GM23338 (cell line): ENCODE measurements around the gene C7orf25. TPM values are rescaled to one million over a fixed set of nuclear protein-coding genes. Genes with fewer than 3 reads are reported as not detected.

ENCODE experiments used
- ATAC-seq: fragments of 200-7000 bp; cut with Tn5 transposase; 3 replicates; pipeline ENCODE4 v1.9.1; 2020
- DNase-seq: peaks from one replicate; pipeline ENCODE4 v3.0.0-alpha.2; 2015; ENCODE audit warnings: low spot score
- H2AFZ ChIP-seq: fragments of 200-600 bp; sonication (generic); 2 replicates; pipeline ENCODE4 v1.8.0; 2016; ENCODE audit warnings: antibody characterized with exemption, mild to moderate bottlenecking, moderate library complexity
- H3F3A ChIP-seq: fragments of 200-600 bp; sonication (generic); replicated peaks from 2 replicates; pipeline ENCODE4 v1.8.0; 2017; ENCODE audit warnings: antibody characterized with exemption, mixed run types, low read depth
- H3K27ac ChIP-seq: fragments of 200-600 bp; sonication (generic); 2 replicates; pipeline ENCODE4 v1.6.1; 2016; ENCODE audit warnings: low read depth
- H3K27me3 ChIP-seq: fragments of 200-600 bp; sonication (generic); 2 replicates; pipeline ENCODE4 v1.8.0; 2016; ENCODE audit warnings: mild to moderate bottlenecking, mixed run types, moderate library complexity; ENCODE audit not compliant: insufficient read depth
- H3K36me3 ChIP-seq: fragments of 200-600 bp; sonication (generic); 2 replicates; pipeline ENCODE4 v1.8.0; 2016; ENCODE audit warnings: mild to moderate bottlenecking; ENCODE audit not compliant: insufficient read depth
- H3K4me1 ChIP-seq: fragments of 200-600 bp; sonication (generic); 2 replicates; pipeline ENCODE4 v1.8.0; 2016; ENCODE audit warnings: mild to moderate bottlenecking, moderate library complexity; ENCODE audit not compliant: insufficient read depth
- H3K4me2 ChIP-seq: fragments of 200-600 bp; sonication (generic); 2 replicates; pipeline ENCODE4 v1.7.1; 2017; ENCODE audit warnings: mixed run types
- H3K4me3 ChIP-seq: fragments of 200-600 bp; sonication (generic); 2 replicates; pipeline ENCODE4 v1.6.1; 2016; ENCODE audit warnings: mixed run types
- H3K79me2 ChIP-seq: fragments of 200-600 bp; sonication (generic); replicated peaks from 2 replicates; pipeline ENCODE4 v1.8.0; 2017; ENCODE audit warnings: mild to moderate bottlenecking; ENCODE audit not compliant: insufficient read depth
- H3K9me2 ChIP-seq: fragments of 200-600 bp; sonication (generic); 2 replicates; pipeline ENCODE4 v1.8.0; 2017; ENCODE audit not compliant: insufficient read depth
- H4K20me1 ChIP-seq: fragments of 200-600 bp; sonication (generic); replicated peaks from 2 replicates; pipeline ENCODE4 v1.8.0; 2017; ENCODE audit warnings: mild to moderate bottlenecking; ENCODE audit not compliant: insufficient read depth
- H3K27ac Mint-ChIP-seq: 2 replicates; pipeline ENCODE4 v1.8.0; 2020; ENCODE audit warnings: inconsistent platforms, mild to moderate bottlenecking, moderate library complexity, mixed read lengths
- H3K27me3 Mint-ChIP-seq: 3 replicates; pipeline ENCODE4 v1.8.0; 2022; ENCODE audit warnings: low read depth, mild to moderate bottlenecking, moderate library complexity, mixed read lengths, inconsistent platforms; ENCODE audit not compliant: insufficient read depth, poor library complexity
- H3K36me3 Mint-ChIP-seq: 3 replicates; pipeline ENCODE4 v1.8.0; 2021; ENCODE audit warnings: low read depth, mild to moderate bottlenecking, inconsistent platforms, moderate library complexity, mixed read lengths
- H3K4me1 Mint-ChIP-seq: 3 replicates; pipeline ENCODE4 v1.8.0; 2020; ENCODE audit warnings: mild to moderate bottlenecking, inconsistent platforms, mixed read lengths
- H3K4me3 Mint-ChIP-seq: 3 replicates; pipeline ENCODE4 v1.8.0; 2021; ENCODE audit warnings: moderate library complexity, mild to moderate bottlenecking, inconsistent platforms, mixed read lengths
- H3K9me3 Mint-ChIP-seq: 3 replicates; pipeline ENCODE4 v1.8.0; 2020; ENCODE audit warnings: moderate library complexity, mild to moderate bottlenecking, inconsistent platforms, mixed read lengths
- CREB1 ChIP-seq: fragments of 250-450 bp; sonication (Bioruptor Pico); IDR thresholded peaks from 2 replicates; pipeline ENCODE4 v1.5.0; 2020; ENCODE audit warnings: low read depth, mild to moderate bottlenecking, moderate library complexity
- CTCF ChIP-seq, 2 experiments: fragments of 200-600 bp in 1 of 2; sonication (generic) in 1 of 2; conservative IDR thresholded peaks; 2 replicates each; pipeline versions ENCODE4 v1.5.1 to v1.6.1; 2016 to 2017; ENCODE audit warnings: antibody characterized with exemption in 2 of 2, low read depth in 2 of 2, mild to moderate bottlenecking in 2 of 2, moderate library complexity in 1 of 2
- EZH2 ChIP-seq: fragments of 200-600 bp; sonication (generic); IDR thresholded peaks from one replicate; pipeline ENCODE4 v1.8.0; 2017; ENCODE audit warnings: antibody characterized with exemption, mild to moderate bottlenecking, low read depth; ENCODE audit not compliant: unreplicated experiment
- EZH2phosphoT487 ChIP-seq: fragments of 200-600 bp; sonication (generic); IDR thresholded peaks from one replicate; pipeline ENCODE4 v1.8.1; 2018; ENCODE audit warnings: antibody characterized with exemption; ENCODE audit not compliant: unreplicated experiment
- JUNB ChIP-seq: IDR thresholded peaks from one replicate; pipeline ENCODE4 v1.6.1; 2016; ENCODE audit warnings: antibody characterized with exemption; ENCODE audit not compliant: unreplicated experiment
- NANOG ChIP-seq: IDR thresholded peaks from 2 replicates; pipeline ENCODE4 v1.6.1; 2016; ENCODE audit warnings: antibody characterized with exemption, borderline replicate concordance
- POLR2AphosphoS5 ChIP-seq: IDR thresholded peaks from 2 replicates; pipeline ENCODE4 v1.6.1; 2016; ENCODE audit warnings: antibody characterized with exemption, low read depth
- REST ChIP-seq: IDR thresholded peaks from one replicate; pipeline ENCODE4 v1.6.1; 2018; ENCODE audit warnings: antibody characterized with exemption; ENCODE audit not compliant: unreplicated experiment
- STAT1 ChIP-seq: IDR thresholded peaks from one replicate; pipeline ENCODE4 v1.6.1; 2016; ENCODE audit warnings: antibody characterized with exemption; ENCODE audit not compliant: unreplicated experiment
- ZNF114 ChIP-seq: fragments of 250-450 bp; sonication (Bioruptor Pico); IDR thresholded peaks from 2 replicates; pipeline ENCODE4 v1.5.0; 2020; ENCODE audit warnings: mild to moderate bottlenecking, moderate library complexity
- ZNF331 ChIP-seq: fragments of 250-450 bp; sonication (Bioruptor Pico); IDR thresholded peaks from 2 replicates; pipeline ENCODE4 v1.5.0; 2020; ENCODE audit warnings: low read depth, mild to moderate bottlenecking, moderate library complexity
- polyA plus RNA-seq: library from polyadenylated mRNA; unstranded; fragments of >200 nt; fragmentation: Nextera tagmentation; extraction: Ambion mirVana; gene quantifications from 2 replicates; pipeline ENCODE4 v1.2.1, GENCODE V29; 2016
- total RNA-seq: library from RNA; depleted of rRNA; stranded (reverse); fragments of >200 nt; shearing (Covaris generic); gene quantifications from 2 replicates; pipeline ENCODE4 v1.2.3, GENCODE V29; 2014
- TF ChIP-seq, protein P1 (sequence below): fragments of 250-450 bp; sonication (Bioruptor Pico); IDR thresholded peaks from 2 replicates; pipeline ENCODE4 v1.5.0; 2020; ENCODE audit warnings: mild to moderate bottlenecking, moderate library complexity

C7orf25 gene
- total and polyA plus RNA-seq, 2 experiments from 2014 or later = 1.7 to 8.7 TPM

GRCh38 chr7:42928754-42929153, 16.9 kb upstream of the C7orf25 start (continued):
- TF ChIP-seq EZH2 (no peak), ZNF331 (CRISPR knock-in tag) (no peak), REST (no peak), JUNB (no peak), ZNF114 (no peak), POLR2AphosphoS5 (no peak), NANOG (no peak)

DNA sequence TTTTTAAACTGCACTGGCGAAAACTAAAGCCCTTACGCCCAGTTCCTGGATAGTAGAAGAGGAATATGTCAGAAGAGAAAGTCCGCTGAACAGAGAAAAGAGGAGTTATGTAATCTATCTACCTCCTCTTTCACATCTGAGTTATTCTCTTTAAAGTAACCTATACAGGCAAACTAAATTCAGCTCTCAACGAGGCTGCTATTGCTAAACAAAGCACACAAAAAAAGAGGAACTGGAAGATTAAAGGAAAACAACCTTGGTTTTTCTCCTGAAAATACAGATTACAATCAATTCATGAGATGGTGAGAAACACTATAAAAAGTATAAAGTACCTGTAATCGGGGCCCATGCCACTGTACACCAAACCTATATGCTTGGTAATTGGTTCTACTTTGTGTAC, 14.3 kb upstream of the C7orf25 start:
- H2AFZ ChIP-seq = no peak overlapping the region
- H3K27ac Mint-ChIP-seq = no peak overlapping the region
- H3K79me2 ChIP-seq = peaks cover 69% of the 10 kb centered on the region
- no peak overlapping the region for H3K4me2 ChIP-seq
- H3K36me3 ChIP-seq = peaks cover 59% of the 10 kb centered on the region
- H3K27ac ChIP-seq = no peak overlapping the region
- H3K4me1 ChIP-seq = peaks cover 9% of the 10 kb centered on the region
- no peaks in the 10 kb centered on the region for H3K9me3 Mint-ChIP-seq
- H3K36me3 Mint-ChIP-seq = peaks cover 62% of the 10 kb centered on the region
- no peak overlapping the region for H3K4me3 ChIP-seq
- no peaks in the 10 kb centered on the region for H3F3A ChIP-seq
- ATAC-seq = no peak
- no peaks in the 10 kb centered on the region for H3K9me2 ChIP-seq
- peaks cover 14% of the 10 kb centered on the region; the same call in 2 of the 3 replicates for H3K4me1 Mint-ChIP-seq
- DNase-seq = no peak
- peaks cover 2% of the 10 kb centered on the region for H3K27me3 Mint-ChIP-seq
- H3K27me3 ChIP-seq = no peaks in the 10 kb centered on the region
- H3K4me3 Mint-ChIP-seq = no peak overlapping the region
- TF ChIP-seq CTCF (conservative IDR thresholded peaks at IDR 0.05; ENCODE audit: low read depth in 2 of 2) (no peak), CREB1 (CRISPR knock-in tag) (no peak), POLR2AphosphoS5 (no peak), EZH2phosphoT487 (no peak), ZNF331 (CRISPR knock-in tag) (no peak), ZNF114 (no peak), STAT1 (no peak)
- TF ChIP-seq, protein P1, sequence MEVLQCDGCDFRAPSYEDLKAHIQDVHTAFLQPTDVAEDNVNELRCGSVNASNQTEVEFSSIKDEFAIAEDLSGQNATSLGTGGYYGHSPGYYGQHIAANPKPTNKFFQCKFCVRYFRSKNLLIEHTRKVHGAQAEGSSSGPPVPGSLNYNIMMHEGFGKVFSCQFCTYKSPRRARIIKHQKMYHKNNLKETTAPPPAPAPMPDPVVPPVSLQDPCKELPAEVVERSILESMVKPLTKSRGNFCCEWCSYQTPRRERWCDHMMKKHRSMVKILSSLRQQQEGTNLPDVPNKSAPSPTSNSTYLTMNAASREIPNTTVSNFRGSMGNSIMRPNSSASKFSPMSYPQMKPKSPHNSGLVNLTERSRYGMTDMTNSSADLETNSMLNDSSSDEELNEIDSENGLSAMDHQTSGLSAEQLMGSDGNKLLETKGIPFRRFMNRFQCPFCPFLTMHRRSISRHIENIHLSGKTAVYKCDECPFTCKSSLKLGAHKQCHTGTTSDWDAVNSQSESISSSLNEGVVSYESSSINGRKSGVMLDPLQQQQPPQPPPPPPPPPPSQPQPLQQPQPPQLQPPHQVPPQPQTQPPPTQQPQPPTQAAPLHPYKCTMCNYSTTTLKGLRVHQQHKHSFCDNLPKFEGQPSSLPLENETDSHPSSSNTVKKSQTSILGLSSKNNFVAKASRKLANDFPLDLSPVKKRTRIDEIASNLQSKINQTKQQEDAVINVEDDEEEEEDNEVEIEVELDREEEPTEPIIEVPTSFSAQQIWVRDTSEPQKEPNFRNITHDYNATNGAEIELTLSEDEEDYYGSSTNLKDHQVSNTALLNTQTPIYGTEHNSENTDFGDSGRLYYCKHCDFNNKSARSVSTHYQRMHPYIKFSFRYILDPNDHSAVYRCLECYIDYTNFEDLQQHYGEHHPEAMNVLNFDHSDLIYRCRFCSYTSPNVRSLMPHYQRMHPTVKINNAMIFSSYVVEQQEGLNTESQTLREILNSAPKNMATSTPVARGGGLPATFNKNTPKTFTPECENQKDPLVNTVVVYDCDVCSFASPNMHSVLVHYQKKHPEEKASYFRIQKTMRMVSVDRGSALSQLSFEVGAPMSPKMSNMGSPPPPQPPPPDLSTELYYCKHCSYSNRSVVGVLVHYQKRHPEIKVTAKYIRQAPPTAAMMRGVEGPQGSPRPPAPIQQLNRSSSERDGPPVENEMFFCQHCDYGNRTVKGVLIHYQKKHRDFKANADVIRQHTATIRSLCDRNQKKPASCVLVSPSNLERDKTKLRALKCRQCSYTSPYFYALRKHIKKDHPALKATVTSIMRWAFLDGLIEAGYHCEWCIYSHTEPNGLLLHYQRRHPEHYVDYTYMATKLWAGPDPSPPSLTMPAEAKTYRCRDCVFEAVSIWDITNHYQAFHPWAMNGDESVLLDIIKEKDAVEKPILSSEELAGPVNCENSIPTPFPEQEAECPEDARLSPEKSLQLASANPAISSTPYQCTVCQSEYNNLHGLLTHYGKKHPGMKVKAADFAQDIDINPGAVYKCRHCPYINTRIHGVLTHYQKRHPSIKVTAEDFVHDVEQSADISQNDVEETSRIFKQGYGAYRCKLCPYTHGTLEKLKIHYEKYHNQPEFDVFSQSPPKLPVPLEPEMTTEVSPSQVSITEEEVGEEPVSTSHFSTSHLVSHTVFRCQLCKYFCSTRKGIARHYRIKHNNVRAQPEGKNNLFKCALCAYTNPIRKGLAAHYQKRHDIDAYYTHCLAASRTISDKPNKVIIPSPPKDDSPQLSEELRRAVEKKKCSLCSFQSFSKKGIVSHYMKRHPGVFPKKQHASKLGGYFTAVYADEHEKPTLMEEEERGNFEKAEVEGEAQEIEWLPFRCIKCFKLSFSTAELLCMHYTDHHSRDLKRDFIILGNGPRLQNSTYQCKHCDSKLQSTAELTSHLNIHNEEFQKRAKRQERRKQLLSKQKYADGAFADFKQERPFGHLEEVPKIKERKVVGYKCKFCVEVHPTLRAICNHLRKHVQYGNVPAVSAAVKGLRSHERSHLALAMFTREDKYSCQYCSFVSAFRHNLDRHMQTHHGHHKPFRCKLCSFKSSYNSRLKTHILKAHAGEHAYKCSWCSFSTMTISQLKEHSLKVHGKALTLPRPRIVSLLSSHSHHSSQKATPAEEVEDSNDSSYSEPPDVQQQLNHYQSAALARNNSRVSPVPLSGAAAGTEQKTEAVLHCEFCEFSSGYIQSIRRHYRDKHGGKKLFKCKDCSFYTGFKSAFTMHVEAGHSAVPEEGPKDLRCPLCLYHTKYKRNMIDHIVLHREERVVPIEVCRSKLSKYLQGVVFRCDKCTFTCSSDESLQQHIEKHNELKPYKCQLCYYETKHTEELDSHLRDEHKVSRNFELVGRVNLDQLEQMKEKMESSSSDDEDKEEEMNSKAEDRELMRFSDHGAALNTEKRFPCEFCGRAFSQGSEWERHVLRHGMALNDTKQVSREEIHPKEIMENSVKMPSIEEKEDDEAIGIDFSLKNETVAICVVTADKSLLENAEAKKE = no peak
- H4K20me1 ChIP-seq = peaks cover 64% of the 10 kb centered on the region
